ENCODE data around the gene ZNF763.

ZNF763 gene

DNA sequence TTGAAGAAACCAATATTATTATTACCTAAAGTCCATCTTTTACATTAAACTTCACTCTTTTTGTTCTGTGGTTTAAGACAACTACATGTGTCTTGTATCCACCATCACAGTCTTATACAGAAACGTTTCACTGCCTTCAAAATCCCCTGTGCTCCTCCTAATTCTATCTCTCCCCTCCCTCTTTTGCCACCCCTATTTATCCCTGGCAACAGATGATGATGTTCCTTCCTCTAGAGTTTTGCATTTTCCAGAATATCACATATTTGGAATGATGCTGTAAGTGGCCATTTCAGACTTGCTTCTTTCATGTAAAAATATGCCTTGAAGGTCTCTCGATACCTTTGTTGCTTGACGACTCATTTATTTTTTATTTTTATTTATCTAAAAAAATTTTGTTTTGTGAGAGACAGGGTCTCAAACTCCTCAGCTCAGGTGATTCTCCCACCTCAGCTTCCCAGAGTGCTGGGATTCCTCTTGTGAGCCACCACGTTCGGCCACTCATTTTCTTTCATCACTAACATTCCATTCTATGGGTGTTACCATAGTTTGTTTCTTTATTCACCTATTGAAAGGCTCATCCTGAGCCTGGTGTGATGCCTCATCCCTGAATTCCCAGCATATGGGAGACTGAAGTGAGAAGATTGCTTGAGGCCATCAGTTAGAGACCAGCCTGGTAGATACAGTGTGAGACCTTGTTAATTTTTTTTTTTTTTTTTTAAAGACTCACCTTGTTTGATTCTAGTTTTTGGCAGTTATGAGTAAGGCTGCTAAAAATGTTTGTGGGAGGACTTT lies 8.4 kb downstream of the ZNF763 start:
- TF ChIP-seq, protein P1, sequence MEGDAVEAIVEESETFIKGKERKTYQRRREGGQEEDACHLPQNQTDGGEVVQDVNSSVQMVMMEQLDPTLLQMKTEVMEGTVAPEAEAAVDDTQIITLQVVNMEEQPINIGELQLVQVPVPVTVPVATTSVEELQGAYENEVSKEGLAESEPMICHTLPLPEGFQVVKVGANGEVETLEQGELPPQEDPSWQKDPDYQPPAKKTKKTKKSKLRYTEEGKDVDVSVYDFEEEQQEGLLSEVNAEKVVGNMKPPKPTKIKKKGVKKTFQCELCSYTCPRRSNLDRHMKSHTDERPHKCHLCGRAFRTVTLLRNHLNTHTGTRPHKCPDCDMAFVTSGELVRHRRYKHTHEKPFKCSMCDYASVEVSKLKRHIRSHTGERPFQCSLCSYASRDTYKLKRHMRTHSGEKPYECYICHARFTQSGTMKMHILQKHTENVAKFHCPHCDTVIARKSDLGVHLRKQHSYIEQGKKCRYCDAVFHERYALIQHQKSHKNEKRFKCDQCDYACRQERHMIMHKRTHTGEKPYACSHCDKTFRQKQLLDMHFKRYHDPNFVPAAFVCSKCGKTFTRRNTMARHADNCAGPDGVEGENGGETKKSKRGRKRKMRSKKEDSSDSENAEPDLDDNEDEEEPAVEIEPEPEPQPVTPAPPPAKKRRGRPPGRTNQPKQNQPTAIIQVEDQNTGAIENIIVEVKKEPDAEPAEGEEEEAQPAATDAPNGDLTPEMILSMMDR (IDR thresholded peaks at IDR 0.05; ENCODE audit: low read depth, low read length): no peak
- H3K4me3 ChIP-seq (replicated peaks in 1 of 2; ENCODE audit: low read depth in 2 of 2, low read length in 2 of 2): no peak overlapping the region
- DNase-seq (ENCODE audit: low read depth in 2 of 2): no peak

DNA sequence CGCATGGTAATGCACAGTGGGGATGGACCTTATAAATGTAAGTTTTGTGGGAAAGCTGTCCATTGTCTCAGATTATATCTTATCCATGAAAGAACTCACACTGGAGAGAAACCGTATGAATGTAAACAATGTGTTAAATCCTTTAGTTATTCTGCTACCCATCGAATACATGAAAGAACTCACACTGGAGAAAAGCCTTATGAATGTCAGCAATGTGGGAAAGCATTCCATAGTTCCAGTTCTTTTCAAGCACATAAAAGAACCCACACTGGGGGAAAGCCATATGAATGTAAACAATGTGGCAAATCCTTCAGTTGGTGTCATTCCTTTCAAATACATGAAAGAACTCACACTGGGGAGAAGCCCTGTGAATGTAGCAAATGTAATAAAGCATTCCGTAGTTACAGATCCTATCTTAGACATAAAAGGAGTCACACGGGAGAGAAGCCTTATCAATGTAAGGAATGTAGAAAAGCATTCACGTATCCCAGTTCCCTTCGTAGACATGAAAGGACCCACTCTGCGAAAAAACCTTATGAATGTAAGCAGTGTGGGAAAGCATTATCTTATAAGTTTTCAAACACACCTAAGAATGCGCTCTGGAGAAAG lies 13.8 kb downstream of the ZNF763 start:
- TF ChIP-seq, protein P1 (IDR thresholded peaks at IDR 0.05; ENCODE audit: low read depth, low read length): no peak
- no peak for DNase-seq (ENCODE audit: low read depth in 2 of 2)

DNA sequence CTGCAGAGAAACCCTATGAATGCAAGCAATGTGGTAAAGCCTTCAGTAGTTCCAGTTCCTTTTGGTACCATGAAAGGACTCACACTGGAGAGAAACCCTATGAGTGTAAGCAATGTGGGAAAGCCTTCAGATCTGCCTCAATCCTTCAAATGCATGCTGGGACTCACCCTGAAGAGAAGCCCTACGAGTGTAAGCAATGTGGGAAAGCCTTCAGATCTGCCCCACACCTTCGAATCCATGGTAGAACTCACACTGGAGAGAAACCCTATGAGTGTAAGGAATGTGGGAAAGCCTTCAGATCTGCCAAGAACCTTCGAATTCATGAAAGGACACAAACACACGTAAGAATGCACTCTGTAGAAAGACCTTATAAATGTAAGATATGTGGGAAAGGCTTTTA lies 14.7 kb downstream of the ZNF763 start:
- DNase-seq (ENCODE audit: low read depth in 2 of 2): no peak
- no peak overlapping the region for H3K4me3 ChIP-seq (replicated peaks in 1 of 2; ENCODE audit: low read depth in 2 of 2, low read length in 2 of 2)
- TF ChIP-seq, protein P1 (IDR thresholded peaks at IDR 0.05; ENCODE audit: low read depth, low read length): no peak

More for the DNA sequence above, 13.8 kb downstream of the ZNF763 start:
- H3K4me3 ChIP-seq (replicated peaks in 1 of 2; ENCODE audit: low read depth in 2 of 2, low read length in 2 of 2): no peak overlapping the region

DNA sequence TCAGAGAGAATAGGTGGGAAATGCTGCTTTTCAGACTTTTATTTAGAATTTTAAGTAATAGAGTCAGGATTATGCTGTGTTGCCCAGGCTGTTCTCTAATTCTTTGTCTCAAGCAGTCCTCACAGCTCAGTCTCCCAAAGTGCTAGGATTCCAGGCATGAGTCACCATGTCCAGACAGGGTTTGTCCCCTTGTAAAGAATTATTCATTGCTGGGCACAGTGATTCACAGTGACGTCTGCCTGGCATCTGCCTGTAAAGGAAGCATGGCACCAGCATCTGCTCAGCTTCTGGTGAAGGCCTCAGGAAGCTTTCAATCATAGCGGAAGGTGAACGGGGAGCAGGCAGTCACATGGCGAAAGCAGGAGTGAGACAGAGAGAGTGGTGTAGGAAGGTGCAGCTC lies 17.7 kb downstream of the ZNF763 start:
- no peak overlapping the region for H3K4me3 ChIP-seq (replicated peaks in 1 of 2; ENCODE audit: low read depth in 2 of 2, low read length in 2 of 2)
- TF ChIP-seq, protein P1 (IDR thresholded peaks at IDR 0.05; ENCODE audit: low read depth, low read length): no peak
- DNase-seq (ENCODE audit: low read depth in 2 of 2): peak in 1 of 2 donors; percentile 67

DNA sequence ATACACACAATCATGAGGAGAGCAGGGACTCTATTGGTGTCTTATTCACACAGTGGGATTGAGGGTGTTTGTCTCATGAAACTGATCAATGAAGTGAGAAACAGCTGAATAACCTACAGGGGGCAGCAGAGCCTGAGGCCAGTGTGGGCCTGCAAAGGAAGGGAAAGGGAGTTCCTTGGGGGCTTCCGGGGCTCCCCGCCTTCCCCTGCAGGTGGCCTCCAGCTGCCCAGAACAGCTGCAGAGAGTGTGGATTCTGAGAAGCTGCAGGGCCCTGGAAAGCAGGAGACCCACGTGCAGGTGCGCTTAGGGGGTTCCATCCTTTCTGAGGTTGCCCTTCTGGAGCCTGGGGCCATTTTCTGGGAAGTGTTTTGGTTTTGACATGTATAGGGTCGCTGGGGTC lies 20.1 kb downstream of the ZNF763 start:
- H3K4me3 ChIP-seq (replicated peaks in 1 of 2; ENCODE audit: low read depth in 2 of 2, low read length in 2 of 2): no peak overlapping the region
- TF ChIP-seq, protein P1 (IDR thresholded peaks at IDR 0.05; ENCODE audit: low read depth, low read length): peak; percentile 9
- no peak for DNase-seq (ENCODE audit: low read depth in 2 of 2)

DNA sequence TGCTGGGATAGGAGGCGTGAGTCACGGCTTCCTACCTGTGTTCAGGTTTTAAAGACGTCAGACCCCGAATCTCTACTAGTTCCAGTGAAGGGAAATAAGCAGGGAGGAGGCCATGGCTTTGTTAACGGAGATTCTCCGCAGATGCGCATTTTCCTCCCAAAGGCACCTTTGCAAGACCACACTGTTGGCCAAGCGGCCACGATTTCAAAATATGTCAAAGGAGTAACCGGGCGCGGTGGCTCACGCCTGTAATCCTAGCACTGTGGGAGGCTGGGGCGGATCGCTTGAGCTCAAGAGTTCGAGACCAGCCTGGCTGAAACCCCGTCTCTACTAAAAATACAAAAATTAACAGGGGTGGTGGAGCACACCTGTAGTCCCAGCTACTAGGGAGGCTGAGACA lies 21.9 kb downstream of the ZNF763 start:
- TF ChIP-seq, protein P1 (IDR thresholded peaks at IDR 0.05; ENCODE audit: low read depth, low read length): no peak
- DNase-seq (ENCODE audit: low read depth in 2 of 2): no peak
- H3K4me3 ChIP-seq (replicated peaks in 1 of 2; ENCODE audit: low read depth in 2 of 2, low read length in 2 of 2): no peak overlapping the region

All from cardiac fibroblast (primary cell).